SK-N-MC (cell line): ENCODE measurements around the gene UGGT1.

Experiments
- DNase-seq: peaks from one replicate; pipeline ENCODE4 v3.0.0-alpha.2; 2011; ENCODE audit warnings: low read depth, low spot score
- H3K27ac ChIP-seq: fragments of 200-600 bp; sonication (generic); 2 replicates; pipeline ENCODE4 v1.5.1; 2016; ENCODE audit warnings: mixed run types
- H3K36me3 ChIP-seq: fragments of 200-600 bp; sonication (generic); 2 replicates; pipeline ENCODE4 v1.6.1; 2017; ENCODE audit warnings: antibody characterized with exemption, low read length, mixed read lengths; ENCODE audit not compliant: insufficient read depth
- H3K4me3 ChIP-seq: fragments of 200-600 bp; sonication (generic); 2 replicates; pipeline ENCODE4 v1.5.1; 2016
- H3K9ac ChIP-seq: fragments of 200-600 bp; sonication (generic); 2 replicates; pipeline ENCODE4 v1.8.0; 2017; ENCODE audit warnings: mixed run types, mixed read lengths; ENCODE audit not compliant: insufficient read length
- H3K9me3 ChIP-seq: fragments of 200-600 bp; sonication (generic); 2 replicates; pipeline ENCODE4 v1.6.1; 2017; ENCODE audit warnings: low read depth, mild to moderate bottlenecking, antibody characterized with exemption, low read length, moderate library complexity, mixed read lengths
- EZH2 ChIP-seq: fragments of 200-600 bp; sonication (generic); IDR thresholded peaks from one replicate; pipeline ENCODE4 v1.6.1; 2017; ENCODE audit warnings: antibody characterized with exemption
- FOXP2 ChIP-seq: optimal IDR thresholded peaks from 2 replicates; pipeline ENCODE3; 2011; ENCODE audit warnings: mild to moderate bottlenecking, moderate library complexity; ENCODE audit not compliant: insufficient read depth; ENCODE audit errors: extremely low read length, control extremely low read depth
- POLR2AphosphoS5 ChIP-seq: IDR thresholded peaks from 2 replicates; pipeline ENCODE4 v1.6.1; 2012; ENCODE audit warnings: mild to moderate bottlenecking, low read depth, low read length, borderline replicate concordance

Gene UGGT1

GRCh38 chr2:128187032-128187654 is 96.1 kb downstream of the UGGT1 start:
- peaks cover 66% of the 10 kb centered on the region for H3K36me3 ChIP-seq
- no peak overlapping the region for H3K4me3 ChIP-seq
- H3K9me3 ChIP-seq: no peaks in the 10 kb centered on the region
- peak overlapping the region; percentile 75; the same call in 1 of the 2 replicates for H3K27ac ChIP-seq
- TF ChIP-seq POLR2AphosphoS5 (no peak), EZH2 (no peak), FOXP2 (no peak)
- no peak overlapping the region for H3K9ac ChIP-seq
- no peak for DNase-seq

- TF ChIP-seq FOXP2 (no peak), EZH2 (no peak), POLR2AphosphoS5 (no peak)
- no peak overlapping the region for H3K9ac ChIP-seq
- H3K27ac ChIP-seq: no peak overlapping the region
- no peaks in the 10 kb centered on the region for H3K9me3 ChIP-seq
- no peak for DNase-seq
- H3K36me3 ChIP-seq: peaks cover 9% of the 10 kb centered on the region; the same call in 1 of the 2 replicates
- no peak overlapping the region for H3K4me3 ChIP-seq
These were observed 104.5 kb downstream of the UGGT1 start for GRCh38 chr2:128195435-128195984.

- Histone ChIP-seq H3K9me3 (no peaks in the 10 kb centered on the region), H3K4me3 (no peak overlapping the region), H3K9ac (no peak overlapping the region), H3K36me3 (peaks cover 4% of the 10 kb centered on the region; the same call in 1 of the 2 replicates), H3K27ac (no peak overlapping the region)
- TF ChIP-seq EZH2: no peak
- TF ChIP-seq FOXP2: no peak
- no peak for TF ChIP-seq POLR2AphosphoS5
- DNase-seq: no peak
These were observed 105.0 kb downstream of the UGGT1 start for GRCh38 chr2:128196026-128196425.

- H3K9me3 ChIP-seq: no peaks in the 10 kb centered on the region
- no peak for DNase-seq
- no peak overlapping the region for H3K27ac ChIP-seq
- no peaks in the 10 kb centered on the region for H3K36me3 ChIP-seq
- no peak overlapping the region for H3K4me3 ChIP-seq
- H3K9ac ChIP-seq: no peak overlapping the region
- TF ChIP-seq POLR2AphosphoS5 (no peak), FOXP2 (no peak), EZH2 (no peak)
These were observed 105.5 kb downstream of the UGGT1 start for GRCh38 chr2:128196471-128196931.

GRCh38 chr2:128197059-128197458 is 106.1 kb downstream of the UGGT1 start:
- no peak overlapping the region for H3K4me3 ChIP-seq
- no peak overlapping the region for H3K9ac ChIP-seq
- no peak for TF ChIP-seq EZH2
- TF ChIP-seq POLR2AphosphoS5: no peak
- TF ChIP-seq FOXP2: no peak
- no peaks in the 10 kb centered on the region for H3K36me3 ChIP-seq
- DNase-seq: no peak
- no peak overlapping the region for H3K27ac ChIP-seq
- no peaks in the 10 kb centered on the region for H3K9me3 ChIP-seq

GRCh38 chr2:128198656-128199055 is 107.7 kb downstream of the UGGT1 start:
- no peak for DNase-seq
- Histone ChIP-seq H3K9me3 (no peaks in the 10 kb centered on the region), H3K27ac (no peak overlapping the region), H3K4me3 (no peak overlapping the region), H3K9ac (no peak overlapping the region), H3K36me3 (no peaks in the 10 kb centered on the region)
- TF ChIP-seq FOXP2 (no peak), EZH2 (no peak), POLR2AphosphoS5 (no peak)

DNA sequence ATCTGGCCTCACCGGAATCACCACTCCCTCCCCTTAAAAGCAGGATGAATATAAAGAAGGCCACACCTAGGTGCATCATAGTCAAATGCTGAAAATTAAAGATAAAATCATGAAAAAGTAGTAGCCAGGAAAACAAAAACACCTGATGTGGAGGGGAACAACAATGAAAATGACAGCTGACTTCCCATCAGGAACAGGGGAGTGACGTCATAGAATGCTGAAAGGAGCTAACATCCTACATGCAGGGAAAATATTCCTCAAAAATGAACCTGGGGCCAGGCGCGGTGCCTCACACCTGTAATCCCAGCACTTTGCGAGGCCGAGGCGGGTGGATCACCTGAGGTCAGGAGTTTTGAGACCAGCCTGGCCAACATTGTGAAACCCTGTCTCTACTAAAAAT is 108.1 kb downstream of the UGGT1 start:
- TF ChIP-seq POLR2AphosphoS5 (no peak), FOXP2 (no peak), EZH2 (no peak)
- H3K27ac ChIP-seq: no peak overlapping the region

DNA sequence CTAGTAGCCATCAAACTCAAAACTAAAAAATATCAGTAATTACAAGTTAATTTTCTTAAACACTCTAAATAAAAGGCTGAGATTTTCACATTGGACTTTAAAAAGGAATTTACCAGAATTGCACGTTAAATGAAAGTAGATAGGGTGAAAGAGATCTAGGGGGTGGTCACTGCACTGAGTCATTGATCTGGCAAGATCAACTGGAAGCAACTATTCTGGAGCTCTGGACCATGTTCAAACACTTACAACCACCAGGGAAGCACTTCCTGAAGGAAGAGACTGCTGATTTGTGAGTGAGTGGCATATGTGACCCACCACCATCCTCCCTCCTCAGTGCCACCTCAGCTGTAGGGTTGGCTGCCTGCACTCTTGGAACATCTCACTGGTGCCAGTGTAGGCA is 111.8 kb downstream of the UGGT1 start:
- Histone ChIP-seq H3K9me3 (no peaks in the 10 kb centered on the region), H3K9ac (no peak overlapping the region), H3K4me3 (no peak overlapping the region), H3K36me3 (no peaks in the 10 kb centered on the region), H3K27ac (no peak overlapping the region)
- no peak for TF ChIP-seq POLR2AphosphoS5
- TF ChIP-seq FOXP2: no peak
- no peak for TF ChIP-seq EZH2
- DNase-seq: no peak

More for the DNA sequence above, 108.1 kb downstream of the UGGT1 start:
- Histone ChIP-seq H3K36me3 (no peaks in the 10 kb centered on the region), H3K4me3 (no peak overlapping the region), H3K9me3 (no peaks in the 10 kb centered on the region), H3K9ac (no peak overlapping the region)
- DNase-seq: no peak

DNA sequence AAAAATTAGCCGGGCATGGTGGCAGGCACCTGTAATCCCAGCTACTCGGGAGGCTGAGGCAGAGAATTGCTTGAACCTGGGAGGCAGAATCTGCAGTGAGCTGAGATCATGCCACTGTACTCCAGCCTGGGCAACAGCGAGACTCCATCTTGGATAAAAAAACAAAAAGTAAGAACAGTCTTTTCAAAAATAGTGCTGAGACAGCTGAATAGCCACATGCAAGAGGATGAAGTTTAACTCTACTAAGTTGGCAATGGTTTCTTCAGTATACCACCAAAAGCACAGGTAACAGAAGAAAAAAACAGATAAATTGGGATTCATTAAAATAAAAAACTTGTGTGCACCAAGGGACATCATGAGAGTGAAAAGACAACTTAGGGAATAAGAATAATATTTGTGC is 115.2 kb downstream of the UGGT1 start:
- H3K9ac ChIP-seq: no peak overlapping the region
- TF ChIP-seq POLR2AphosphoS5: no peak
- TF ChIP-seq FOXP2: no peak
- TF ChIP-seq EZH2: no peak
- H3K36me3 ChIP-seq: no peaks in the 10 kb centered on the region
- DNase-seq: no peak
- no peaks in the 10 kb centered on the region for H3K9me3 ChIP-seq
- H3K27ac ChIP-seq: no peak overlapping the region
- H3K4me3 ChIP-seq: no peak overlapping the region
